Measurements from ENCODE around the gene NAA10.

Gene NAA10

GRCh38 chrX:153972368-153973126 lies 37.7 kb upstream of the NAA10 start, which contains the start of gene TMEM187 (continued):
- TF ChIP-seq ZNF391 (tag by site-specific recombination; IDR thresholded peaks at IDR 0.05; ENCODE audit: borderline replicate concordance, low read depth): no peak
- TF ChIP-seq ZNF76 (tag by site-specific recombination; IDR thresholded peaks at IDR 0.05; ENCODE audit: borderline replicate concordance, low read depth): no peak
- no peak; the same call in 1 of the 2 replicates for TF ChIP-seq ELK4 (IDR thresholded peaks at IDR 0.05; ENCODE audit: borderline replicate concordance, low read depth, low read length)
- TF ChIP-seq ZNF660 (tag by site-specific recombination; IDR thresholded peaks at IDR 0.05): peak; percentile 56; the same call in 1 of the 2 replicates
- TF ChIP-seq ZBTB44 (tag by site-specific recombination; IDR thresholded peaks at IDR 0.05): peak; percentile 78; the same call in 1 of the 2 replicates
- TF ChIP-seq ZNF19 (tag by site-specific recombination; IDR thresholded peaks at IDR 0.05; ENCODE audit: low read depth): no peak
- no peak for TF ChIP-seq YY2 (tag by site-specific recombination; IDR thresholded peaks at IDR 0.05)
- TF ChIP-seq ZNF175 (tag by site-specific recombination; IDR thresholded peaks at IDR 0.05): no peak
- TF ChIP-seq ZNF10 (tag by site-specific recombination; IDR thresholded peaks at IDR 0.05): no peak
- TF ChIP-seq ZFP3 (tag by site-specific recombination; IDR thresholded peaks at IDR 0.05; ENCODE audit: low read depth): no peak
- TF ChIP-seq ZNF169 (tag by site-specific recombination; IDR thresholded peaks at IDR 0.05): no peak
- no peak for TF ChIP-seq OVOL3 (tag by site-specific recombination; IDR thresholded peaks at IDR 0.05)
- no peak for TF ChIP-seq ZNF830 (tag by site-specific recombination; IDR thresholded peaks at IDR 0.05; ENCODE audit: low read depth)
- TF ChIP-seq KLF8 (tag by site-specific recombination; IDR thresholded peaks at IDR 0.05): peak; percentile 71
- no peak for TF ChIP-seq ZNF132 (tag by site-specific recombination; IDR thresholded peaks at IDR 0.05; ENCODE audit: borderline replicate concordance)
- peak; percentile 78 for TF ChIP-seq SP2 (tag by site-specific recombination; IDR thresholded peaks at IDR 0.05)
- TF ChIP-seq ZNF37A (tag by site-specific recombination; IDR thresholded peaks at IDR 0.05): peak; percentile 71
- TF ChIP-seq GLIS2 (tag by site-specific recombination; IDR thresholded peaks at IDR 0.05): peak; percentile 13
- no peak for TF ChIP-seq RBAK (tag by site-specific recombination; IDR thresholded peaks at IDR 0.05)
- TF ChIP-seq MYNN (tag by site-specific recombination; IDR thresholded peaks at IDR 0.05; ENCODE audit: borderline replicate concordance): no peak
- no peak for TF ChIP-seq ZBTB10 (tag by site-specific recombination; IDR thresholded peaks at IDR 0.05)
- no peak for TF ChIP-seq ZNF501 (tag by site-specific recombination; IDR thresholded peaks at IDR 0.05)
- peak; percentile 96 for TF ChIP-seq ZFP69B (tag by site-specific recombination; IDR thresholded peaks at IDR 0.05)
- TF ChIP-seq, protein P1, sequence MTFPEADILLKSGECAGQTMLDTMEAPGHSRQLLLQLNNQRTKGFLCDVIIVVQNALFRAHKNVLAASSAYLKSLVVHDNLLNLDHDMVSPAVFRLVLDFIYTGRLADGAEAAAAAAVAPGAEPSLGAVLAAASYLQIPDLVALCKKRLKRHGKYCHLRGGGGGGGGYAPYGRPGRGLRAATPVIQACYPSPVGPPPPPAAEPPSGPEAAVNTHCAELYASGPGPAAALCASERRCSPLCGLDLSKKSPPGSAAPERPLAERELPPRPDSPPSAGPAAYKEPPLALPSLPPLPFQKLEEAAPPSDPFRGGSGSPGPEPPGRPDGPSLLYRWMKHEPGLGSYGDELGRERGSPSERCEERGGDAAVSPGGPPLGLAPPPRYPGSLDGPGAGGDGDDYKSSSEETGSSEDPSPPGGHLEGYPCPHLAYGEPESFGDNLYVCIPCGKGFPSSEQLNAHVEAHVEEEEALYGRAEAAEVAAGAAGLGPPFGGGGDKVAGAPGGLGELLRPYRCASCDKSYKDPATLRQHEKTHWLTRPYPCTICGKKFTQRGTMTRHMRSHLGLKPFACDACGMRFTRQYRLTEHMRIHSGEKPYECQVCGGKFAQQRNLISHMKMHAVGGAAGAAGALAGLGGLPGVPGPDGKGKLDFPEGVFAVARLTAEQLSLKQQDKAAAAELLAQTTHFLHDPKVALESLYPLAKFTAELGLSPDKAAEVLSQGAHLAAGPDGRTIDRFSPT (tag by site-specific recombination; IDR thresholded peaks at IDR 0.05): no peak
- no peak for TF ChIP-seq ZNF585B (tag by site-specific recombination; IDR thresholded peaks at IDR 0.05)
- TF ChIP-seq, protein P2, sequence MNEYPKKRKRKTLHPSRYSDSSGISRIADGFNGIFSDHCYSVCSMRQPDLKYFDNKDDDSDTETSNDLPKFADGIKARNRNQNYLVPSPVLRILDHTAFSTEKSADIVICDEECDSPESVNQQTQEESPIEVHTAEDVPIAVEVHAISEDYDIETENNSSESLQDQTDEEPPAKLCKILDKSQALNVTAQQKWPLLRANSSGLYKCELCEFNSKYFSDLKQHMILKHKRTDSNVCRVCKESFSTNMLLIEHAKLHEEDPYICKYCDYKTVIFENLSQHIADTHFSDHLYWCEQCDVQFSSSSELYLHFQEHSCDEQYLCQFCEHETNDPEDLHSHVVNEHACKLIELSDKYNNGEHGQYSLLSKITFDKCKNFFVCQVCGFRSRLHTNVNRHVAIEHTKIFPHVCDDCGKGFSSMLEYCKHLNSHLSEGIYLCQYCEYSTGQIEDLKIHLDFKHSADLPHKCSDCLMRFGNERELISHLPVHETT (tag by site-specific recombination; IDR thresholded peaks at IDR 0.05): no peak
- no peak for TF ChIP-seq ZBTB6 (tag by site-specific recombination; IDR thresholded peaks at IDR 0.05)
- TF ChIP-seq ZNF423 (tag by site-specific recombination; IDR thresholded peaks at IDR 0.05): no peak
- TF ChIP-seq ZNF658 (tag by site-specific recombination; IDR thresholded peaks at IDR 0.05): no peak
- no peak for TF ChIP-seq ZBTB8A (tag by site-specific recombination; IDR thresholded peaks at IDR 0.05)
- TF ChIP-seq ZNF777 (tag by site-specific recombination; IDR thresholded peaks at IDR 0.05; ENCODE audit: borderline replicate concordance): no peak
